OCI-LY1 (cell line): ENCODE results near the gene THUMPD2.

Experiments
- H2AFZ ChIP-seq: fragments of 200-600 bp; sonication (generic), shearing (Covaris generic); 2 replicates; pipeline ENCODE4 v1.6.0; 2014; ENCODE audit warnings: antibody characterized with exemption, mild to moderate bottlenecking, low read length
- H3F3A ChIP-seq: fragments of 200-600 bp; sonication (generic), shearing (Covaris generic); 2 replicates; pipeline ENCODE4 v1.6.0; 2014; ENCODE audit warnings: mild to moderate bottlenecking, antibody characterized with exemption, low read length, moderate library complexity; ENCODE audit not compliant: insufficient read depth
- H3K27ac ChIP-seq: fragments of 200-600 bp; sonication (generic); 2 replicates; pipeline ENCODE4 v1.5.1; 2014; ENCODE audit warnings: low read length, mixed run types, mild to moderate bottlenecking, low read depth; ENCODE audit not compliant: poor library complexity, severe bottlenecking
- H3K27me3 ChIP-seq: fragments of 200-600 bp; sonication (generic); 2 replicates; pipeline ENCODE4 v1.6.0; 2014; ENCODE audit warnings: antibody characterized with exemption, mild to moderate bottlenecking, low read length, moderate library complexity; ENCODE audit not compliant: insufficient read depth
- H3K36me3 ChIP-seq: fragments of 200-600 bp; sonication (generic); 2 replicates; pipeline ENCODE4 v1.6.1; 2014; ENCODE audit warnings: mild to moderate bottlenecking, antibody characterized with exemption, low read length, moderate library complexity, mixed read lengths; ENCODE audit not compliant: insufficient read depth
- H3K4me1 ChIP-seq: fragments of 200-600 bp; sonication (generic); 2 replicates; pipeline ENCODE4 v1.5.1; 2014; ENCODE audit warnings: mild to moderate bottlenecking, low read length, moderate library complexity; ENCODE audit not compliant: insufficient read depth, severe bottlenecking
- H3K4me2 ChIP-seq: fragments of 200-600 bp; sonication (generic), shearing (Covaris generic); 2 replicates; pipeline ENCODE4 v1.6.1; 2014; ENCODE audit warnings: low read length
- H3K4me3 ChIP-seq: fragments of 200-600 bp; sonication (generic); 2 replicates; pipeline ENCODE4 v1.5.1; 2014; ENCODE audit warnings: low read length, low read depth, mild to moderate bottlenecking, mixed read lengths; ENCODE audit not compliant: poor library complexity, severe bottlenecking
- H3K79me2 ChIP-seq: fragments of 200-600 bp; shearing (Covaris generic); 2 replicates; pipeline ENCODE4 v1.6.1; 2016; ENCODE audit warnings: mixed run types, low read length, mixed read lengths; ENCODE audit not compliant: insufficient read depth
- H3K9ac ChIP-seq: fragments of 200-600 bp; sonication (generic), shearing (Covaris generic); 2 replicates; pipeline ENCODE4 v1.6.1; 2014; ENCODE audit warnings: mild to moderate bottlenecking, low read length, mixed read lengths
- H3K9me2 ChIP-seq: fragments of 200-600 bp; sonication (generic), shearing (Covaris generic); 2 replicates; pipeline ENCODE4 v1.6.1; 2014; ENCODE audit warnings: low read depth, mild to moderate bottlenecking, low read length, mixed read lengths
- H3K9me3 ChIP-seq: fragments of 200-600 bp; shearing (Covaris generic); 2 replicates; pipeline ENCODE4 v1.6.1; 2014; ENCODE audit warnings: low read length, mixed read lengths
- H4K20me1 ChIP-seq: fragments of 200-600 bp; sonication (generic), shearing (Covaris generic); 2 replicates; pipeline ENCODE4 v1.6.0; 2016; ENCODE audit warnings: mild to moderate bottlenecking, low read length; ENCODE audit not compliant: insufficient read depth
- CTCF ChIP-seq: fragments of 200-600 bp; sonication (generic), shearing (Covaris generic); IDR thresholded peaks from 2 replicates; pipeline ENCODE4 v1.5.1; 2017; ENCODE audit warnings: mild to moderate bottlenecking, antibody characterized with exemption, low read length, moderate library complexity, mixed read lengths
- EZH2 ChIP-seq: fragments of 200-600 bp; sonication (generic), shearing (Covaris generic); IDR thresholded peaks from 2 replicates; pipeline ENCODE4 v1.8.0; 2017; ENCODE audit warnings: borderline replicate concordance, mixed run types, mild to moderate bottlenecking, antibody characterized with exemption, low read length, moderate library complexity, mixed read lengths

THUMPD2 gene

GRCh38 chr2:39738936-39739335 is 40.1 kb downstream of the THUMPD2 start:
- Histone ChIP-seq H3K4me2 (no peak overlapping the region), H3F3A (no peaks in the 10 kb centered on the region), H3K9ac (no peak overlapping the region), H3K9me3 (no peaks in the 10 kb centered on the region), H3K27me3 (no peaks in the 10 kb centered on the region), H3K4me3 (no peak overlapping the region), H3K79me2 (no peaks in the 10 kb centered on the region), H4K20me1 (no peaks in the 10 kb centered on the region), H3K9me2 (no peaks in the 10 kb centered on the region), H3K4me1 (no peaks in the 10 kb centered on the region), H3K36me3 (peaks cover 93% of the 10 kb centered on the region), H2AFZ (no peak overlapping the region), H3K27ac (no peak overlapping the region)
- no peak for TF ChIP-seq CTCF
- TF ChIP-seq EZH2 = no peak

GRCh38 chr2:39737661-39738060 is 41.4 kb downstream of the THUMPD2 start:
- Histone ChIP-seq H2AFZ (no peak overlapping the region), H3K4me2 (no peak overlapping the region)

GRCh38 chr2:39736640-39737039 is 42.4 kb downstream of the THUMPD2 start:
- H4K20me1 ChIP-seq = no peaks in the 10 kb centered on the region
- H3K27me3 ChIP-seq = no peaks in the 10 kb centered on the region
- no peaks in the 10 kb centered on the region for H3F3A ChIP-seq
- H3K9me2 ChIP-seq = no peaks in the 10 kb centered on the region
- H3K9me3 ChIP-seq = no peaks in the 10 kb centered on the region
- H2AFZ ChIP-seq = no peak overlapping the region
- no peaks in the 10 kb centered on the region for H3K79me2 ChIP-seq
- TF ChIP-seq CTCF (no peak), EZH2 (no peak)
- H3K4me3 ChIP-seq = no peak overlapping the region
- no peak overlapping the region for H3K9ac ChIP-seq
- no peak overlapping the region for H3K4me2 ChIP-seq
- H3K27ac ChIP-seq = no peak overlapping the region
- peaks cover 72% of the 10 kb centered on the region for H3K36me3 ChIP-seq
- no peaks in the 10 kb centered on the region for H3K4me1 ChIP-seq

More at GRCh38 chr2:39737661-39738060, 41.4 kb downstream of the THUMPD2 start:
- H3F3A ChIP-seq = no peaks in the 10 kb centered on the region
- H3K9me2 ChIP-seq = no peaks in the 10 kb centered on the region
- H3K9ac ChIP-seq = no peak overlapping the region
- H3K27ac ChIP-seq = no peak overlapping the region
- no peak overlapping the region for H3K4me3 ChIP-seq
- H3K9me3 ChIP-seq = no peaks in the 10 kb centered on the region
- no peaks in the 10 kb centered on the region for H3K4me1 ChIP-seq
- H3K36me3 ChIP-seq = peaks cover 82% of the 10 kb centered on the region
- no peak for TF ChIP-seq EZH2
- TF ChIP-seq CTCF = no peak
- H3K79me2 ChIP-seq = no peaks in the 10 kb centered on the region
- no peaks in the 10 kb centered on the region for H4K20me1 ChIP-seq
- no peaks in the 10 kb centered on the region for H3K27me3 ChIP-seq
